Neural cell (in vitro differentiated cells): Measurements from ENCODE around the gene KIF2A.

Source experiments
- CTCF ChIP-seq: fragments of 450-650 bp; IDR thresholded peaks from 2 replicates; pipeline ENCODE4 v1.5.1; 2014; ENCODE audit warnings: antibody characterized with exemption, mild to moderate bottlenecking, moderate library complexity; ENCODE audit not compliant: poor library complexity, severe bottlenecking
- EP300 ChIP-seq: fragments of 450-650 bp; conservative IDR thresholded peaks from 2 replicates; pipeline ENCODE4 v1.6.1; 2014; ENCODE audit warnings: antibody characterized with exemption, mild to moderate bottlenecking, moderate library complexity; ENCODE audit not compliant: poor library complexity, severe bottlenecking
- EZH2 ChIP-seq: fragments of 200-600, 300-800 bp; shearing (Covaris generic), sonication (generic); IDR thresholded peaks from 2 replicates; pipeline ENCODE4 v1.6.1; 2014; ENCODE audit warnings: antibody characterized with exemption, low read length, borderline replicate concordance, mild to moderate bottlenecking; ENCODE audit not compliant: insufficient read depth, poor library complexity, severe bottlenecking
- MXI1 ChIP-seq: fragments of 450-650 bp; conservative IDR thresholded peaks from 2 replicates; pipeline ENCODE4 v1.6.1; 2014; ENCODE audit warnings: antibody characterized with exemption, mild to moderate bottlenecking; ENCODE audit not compliant: poor library complexity, severe bottlenecking
- POLR2AphosphoS5 ChIP-seq: IDR thresholded peaks from 2 replicates; pipeline ENCODE4 v1.6.1; 2012
- RAD21 ChIP-seq: fragments of 450-650 bp; conservative IDR thresholded peaks from 2 replicates; pipeline ENCODE4 v1.6.1; 2014; ENCODE audit warnings: antibody characterized with exemption, mild to moderate bottlenecking, moderate library complexity
- REST ChIP-seq: IDR thresholded peaks from 2 replicates; pipeline ENCODE4 v1.6.1; 2012; ENCODE audit warnings: borderline replicate concordance
- TAF1 ChIP-seq: IDR thresholded peaks from 2 replicates; pipeline ENCODE4 v1.6.1; 2012; ENCODE audit warnings: low read depth

GRCh38 chr5:62334082-62334481 is 28.1 kb downstream of the KIF2A start:
- TF ChIP-seq CTCF: no peak
- TF ChIP-seq EZH2: no peak
- no peak for TF ChIP-seq POLR2AphosphoS5
- no peak for TF ChIP-seq TAF1
- TF ChIP-seq RAD21: no peak
- no peak for TF ChIP-seq MXI1
- no peak for TF ChIP-seq EP300
- no peak for TF ChIP-seq REST
